Thyroid gland (tissue), 4 donors: ENCODE measurements around the gene C19orf81.

Experiments used
- POLR2A ChIP-seq, 2 donors: fragments of 450-650 bp; IDR thresholded peaks; one replicate each; pipeline ENCODE4 v1.6.1; 2017; ENCODE audit warnings: antibody characterized with exemption in 2 of 2, mild to moderate bottlenecking in 2 of 2, moderate library complexity in 1 of 2
- TF ChIP-seq, protein P1 (sequence below), 6 experiments: fragments of 200-600 bp in 3 of 6; fragments of 450-650 bp in 3 of 6; sonication (generic) in 3 of 6; IDR thresholded peaks; one replicate each; pipeline ENCODE4 v1.5.1; 2016 to 2019; ENCODE audit warnings: antibody characterized with exemption in 6 of 6, mild to moderate bottlenecking in 2 of 6, inconsistent platforms in 1 of 6, moderate library complexity in 1 of 6

DNA sequence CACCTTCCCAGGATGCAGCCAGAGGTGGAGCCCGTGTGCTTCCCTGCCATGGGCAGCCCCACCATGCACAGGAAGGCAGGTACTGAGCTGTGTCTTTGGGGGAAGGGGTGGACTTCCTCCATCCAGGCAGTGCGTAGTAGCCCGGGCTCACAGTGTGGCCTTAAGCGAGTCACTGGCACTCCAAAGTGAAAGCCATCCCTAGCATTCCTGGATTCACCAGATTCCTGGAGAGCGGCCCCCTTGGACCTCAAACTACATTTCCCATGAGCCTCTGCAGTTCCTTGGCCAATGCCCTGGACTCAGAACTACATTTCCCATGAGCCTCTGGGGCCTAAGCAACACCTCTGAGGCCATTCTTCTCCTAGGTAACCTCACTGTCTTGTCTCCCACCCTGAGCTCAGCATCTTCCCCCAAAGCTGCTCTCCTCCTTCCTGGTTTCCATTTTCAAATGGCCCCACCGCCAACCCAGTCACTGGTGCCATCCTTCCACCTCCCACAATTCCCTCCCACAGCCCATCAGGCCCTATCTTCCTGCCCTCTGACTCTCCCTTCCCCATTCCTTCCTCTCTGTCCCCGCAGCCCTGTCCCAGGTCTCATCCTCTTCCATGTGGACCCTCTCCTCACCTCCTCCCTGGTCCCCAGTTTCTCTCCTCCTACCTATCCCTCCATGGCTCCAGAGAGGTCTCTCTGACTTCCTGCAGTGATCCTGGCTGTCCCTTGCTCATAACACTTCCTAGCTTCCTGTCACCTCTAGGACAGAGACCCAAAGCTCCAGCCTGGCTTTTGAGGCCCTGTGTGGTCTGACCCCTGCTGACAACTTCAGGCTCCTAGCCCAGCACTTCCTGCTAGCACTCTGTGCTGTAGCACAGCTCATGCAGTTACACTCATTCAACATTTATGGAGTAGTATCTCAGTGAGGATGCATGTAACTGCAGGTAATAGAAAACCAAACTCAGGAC is at the start of gene C19orf81:
- TF ChIP-seq, protein P1, sequence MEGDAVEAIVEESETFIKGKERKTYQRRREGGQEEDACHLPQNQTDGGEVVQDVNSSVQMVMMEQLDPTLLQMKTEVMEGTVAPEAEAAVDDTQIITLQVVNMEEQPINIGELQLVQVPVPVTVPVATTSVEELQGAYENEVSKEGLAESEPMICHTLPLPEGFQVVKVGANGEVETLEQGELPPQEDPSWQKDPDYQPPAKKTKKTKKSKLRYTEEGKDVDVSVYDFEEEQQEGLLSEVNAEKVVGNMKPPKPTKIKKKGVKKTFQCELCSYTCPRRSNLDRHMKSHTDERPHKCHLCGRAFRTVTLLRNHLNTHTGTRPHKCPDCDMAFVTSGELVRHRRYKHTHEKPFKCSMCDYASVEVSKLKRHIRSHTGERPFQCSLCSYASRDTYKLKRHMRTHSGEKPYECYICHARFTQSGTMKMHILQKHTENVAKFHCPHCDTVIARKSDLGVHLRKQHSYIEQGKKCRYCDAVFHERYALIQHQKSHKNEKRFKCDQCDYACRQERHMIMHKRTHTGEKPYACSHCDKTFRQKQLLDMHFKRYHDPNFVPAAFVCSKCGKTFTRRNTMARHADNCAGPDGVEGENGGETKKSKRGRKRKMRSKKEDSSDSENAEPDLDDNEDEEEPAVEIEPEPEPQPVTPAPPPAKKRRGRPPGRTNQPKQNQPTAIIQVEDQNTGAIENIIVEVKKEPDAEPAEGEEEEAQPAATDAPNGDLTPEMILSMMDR (IDR thresholded peaks at IDR 0.05), result no peak
- no peak for TF ChIP-seq POLR2A (IDR thresholded peaks at IDR 0.05)
